ENCODE results near the gene PDXP. TPM values are rescaled to one million over a fixed set of nuclear protein-coding genes. Genes with fewer than 3 reads are reported as not detected.
A peak's percentile ranks its signal among the peaks of the same experiment; 100 is the strongest.

The PDXP gene
- total and polyA plus RNA-seq, 9 of the 15 experiments (the other 6 are each of a cell fraction or from before 2014, with no cell fraction given) = 7.9 to 54.2 (median 38.8) TPM

GRCh38 chr22:37631448-37632173 lies 26.9 kb upstream of the PDXP start:
- no peaks in the 10 kb centered on the region for H3K9me3 ChIP-seq (replicated peaks; ENCODE audit: control insufficient read depth, insufficient read depth, low read depth, low read length)
- CTCF ChIA-PET (ENCODE audit: low intra/inter-chr PET ratio) = no interaction called here
- FAIRE-seq (no peak), DNase-seq (ENCODE audit: extremely low read depth in 1 of 4, low spot score in 3 of 4) (no peak), ATAC-seq (no peak)
- in situ Hi-C loops (cut with MboI) = no loop called here
- intact Hi-C loops (cut with micrococcal nuclease) = no loop called here
- no peak overlapping the region for H2AFZ ChIP-seq (ENCODE audit: low read depth, low read length)
- H3K9ac ChIP-seq (ENCODE audit: insufficient read depth in 1 of 2, low read depth in 2 of 2, low read length in 2 of 2) = peak overlapping the region in 1 of 2 experiments; percentile 77; a peak in 2 of 4 replicates
- no peak overlapping the region for H3K27ac ChIP-seq (ENCODE audit: extremely low read depth, low read depth, low read length)
- H3K27me3 ChIP-seq (ENCODE audit: control insufficient read depth in 2 of 2, insufficient read depth in 2 of 2, low read length in 2 of 2) = no peaks in the 10 kb centered on the region
- H3K9me1 ChIP-seq (ENCODE audit: control insufficient read depth, insufficient read depth, low read length) = no peaks in the 10 kb centered on the region
- WGBS (ENCODE audit: insufficient coverage, low coverage, missing lambda C conversion rate) = 89% methylated on average over 7 of the region's 19 CpGs
- no peaks in the 10 kb centered on the region for H4K20me1 ChIP-seq (replicated peaks; ENCODE audit: control insufficient read depth, insufficient read depth, low read length)
- peaks cover 31% of the 10 kb centered on the region; the same call in 2 of the 3 replicates for H3K36me3 ChIP-seq (ENCODE audit: control insufficient read depth, insufficient read depth, low read length)
- H3K4me1 ChIP-seq (replicated peaks in 1 of 2; ENCODE audit: control insufficient read depth in 2 of 2, insufficient read depth in 2 of 2, low read length in 2 of 2) = peaks cover 34 to 66% of the 10 kb centered on the region in 2 experiments
- TF ChIP-seq CCNT2 (IDR thresholded peaks at IDR 0.05; ENCODE audit: borderline replicate concordance, extremely low read depth, insufficient read length, low read depth, low read length) (no peak), FOXA1 (IDR thresholded peaks at IDR 0.05; ENCODE audit: borderline replicate concordance) (no peak), ZFP36 (IDR thresholded peaks at IDR 0.05; ENCODE audit: low read depth, low read length, partially characterized antibody) (peak; percentile 68), RBFOX2 (IDR thresholded peaks at IDR 0.05; ENCODE audit: low read depth, low read length) (0 out of 2 replicates have a peak, but pooled peaks have one; percentile 11), POLR2G (IDR thresholded peaks at IDR 0.05; ENCODE audit: low read depth, low read length) (peak; percentile 57)
- TF ChIP-seq, protein P1, sequence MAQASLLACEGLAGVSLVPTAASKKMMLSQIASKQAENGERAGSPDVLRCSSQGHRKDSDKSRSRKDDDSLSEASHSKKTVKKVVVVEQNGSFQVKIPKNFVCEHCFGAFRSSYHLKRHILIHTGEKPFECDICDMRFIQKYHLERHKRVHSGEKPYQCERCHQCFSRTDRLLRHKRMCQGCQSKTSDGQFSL (CRISPR knock-in tag; IDR thresholded peaks at IDR 0.05) = no peak
- TF ChIP-seq, protein P1 (tag; IDR thresholded peaks at IDR 0.05) = no peak
- BruUV-seq (replicated peaks) = no TSS peak
- POLR2A ChIA-PET = interaction anchor here (0.6 to 1.6 kb wide), 7 partner anchors 10 to 53 kb away, joined by 3 to 5 read pairs (median 3); partner anchors contain the start of genes LGALS1 and PDXP
- no peaks in the 10 kb centered on the region for H3K79me2 ChIP-seq (ENCODE audit: control insufficient read depth, insufficient read depth, low read length)
- no peak overlapping the region for H3K4me3 ChIP-seq
- no peak overlapping the region for H3K4me2 ChIP-seq (ENCODE audit: insufficient read depth, low read length)
